Stimulated activated CD4-positive, alpha-beta T cell treated with anti-CD3 and anti-CD28 coated beads, TNF-alpha, amount 100 ng/mL, for 4 hours (primary cell): ENCODE measurements around the gene TDRKH.
"Not testable (repeated sequence)": the region's sequence is repeated elsewhere in the genome, so short reads cannot be mapped to it uniquely, and the experiment has no call there.

Source experiments
- DNase-seq, 3 experiments: peaks; one replicate each; pipeline ENCODE4 v3.0.0-alpha.2; 2020; ENCODE audit warnings: low read depth in 3 of 3

The TDRKH gene

DNA sequence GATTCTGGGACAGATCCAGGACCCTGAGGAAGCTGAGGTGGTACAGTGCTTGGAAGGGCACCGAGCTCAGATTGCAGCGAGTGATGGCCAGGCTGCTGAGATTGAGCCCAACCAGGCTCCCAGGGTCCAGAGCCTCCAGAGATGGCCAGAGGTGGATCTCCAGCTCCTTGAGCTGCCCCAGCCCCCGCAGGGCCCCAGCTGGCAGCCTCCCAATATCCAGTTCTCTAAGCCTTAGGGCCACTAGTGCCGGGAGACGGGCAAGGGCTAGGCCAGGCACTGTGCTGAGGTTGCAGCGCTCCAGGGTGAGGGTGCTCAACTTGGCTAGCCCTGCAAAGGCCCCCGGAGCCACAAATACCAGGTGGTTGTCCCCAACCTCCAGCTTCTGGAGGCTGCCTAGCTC lies 11.5 kb upstream of the TDRKH start:
- no peak for DNase-seq

DNA sequence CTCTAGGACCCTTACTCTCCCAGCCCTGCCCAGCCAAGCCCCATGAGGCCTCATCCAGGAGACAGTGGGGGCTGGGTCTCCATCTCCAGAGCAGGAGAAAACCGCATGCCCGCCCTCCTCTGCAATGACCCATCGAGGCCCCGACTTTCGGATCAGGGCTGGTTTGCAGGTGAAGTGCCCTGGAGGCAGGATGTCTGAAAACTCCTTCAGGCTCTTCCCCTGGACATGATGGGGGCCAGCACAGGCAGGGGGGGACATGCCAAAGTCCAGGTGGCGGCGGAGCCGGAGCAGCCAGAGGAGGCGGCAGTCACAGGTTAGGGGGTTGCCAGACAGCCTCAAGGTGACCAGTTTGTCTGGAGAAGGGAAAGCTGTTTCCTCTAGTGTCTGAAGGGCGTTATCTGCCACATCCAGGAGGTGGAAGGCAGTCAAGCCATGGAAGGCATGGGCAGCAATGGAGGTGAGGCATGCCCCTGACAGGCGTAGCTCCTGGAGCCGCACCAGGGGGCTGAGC lies 11.1 kb upstream of the TDRKH start:
- DNase-seq: no peak

GRCh38 chr1:151800830-151801229 lies 10.5 kb upstream of the TDRKH start:
- DNase-seq: no peak

- no peak for DNase-seq
Observed at GRCh38 chr1:151799179-151800022, 9.1 kb upstream of the TDRKH start.

- no peak for DNase-seq
Observed at GRCh38 chr1:151798571-151798970, 8.3 kb upstream of the TDRKH start.

GRCh38 chr1:151790940-151791651 lies 796 bp upstream of the TDRKH start:
- DNase-seq: no peak

- no peak for DNase-seq
Observed at GRCh38 chr1:151787689-151788088, 2.6 kb downstream of the TDRKH start.

DNA sequence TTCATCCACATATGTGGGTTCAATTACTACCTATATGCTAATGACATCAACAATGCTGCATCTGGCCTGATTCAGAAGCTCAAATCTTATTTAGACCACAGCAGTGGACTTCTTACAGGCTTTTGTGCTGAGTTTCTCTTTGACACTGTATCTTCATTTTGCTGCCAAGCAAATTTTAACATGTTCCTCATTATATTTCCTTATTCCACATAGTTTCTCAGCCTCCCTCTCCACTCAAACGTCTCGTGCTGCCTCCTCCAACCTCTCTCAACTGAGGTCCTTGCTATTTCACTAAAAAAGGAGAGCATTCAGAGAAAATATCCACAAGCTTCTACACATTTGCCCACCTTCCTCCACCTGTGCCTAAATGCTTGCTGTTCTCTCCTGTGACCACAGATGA lies 6.5 kb downstream of the TDRKH start:
- DNase-seq: no peak

DNA sequence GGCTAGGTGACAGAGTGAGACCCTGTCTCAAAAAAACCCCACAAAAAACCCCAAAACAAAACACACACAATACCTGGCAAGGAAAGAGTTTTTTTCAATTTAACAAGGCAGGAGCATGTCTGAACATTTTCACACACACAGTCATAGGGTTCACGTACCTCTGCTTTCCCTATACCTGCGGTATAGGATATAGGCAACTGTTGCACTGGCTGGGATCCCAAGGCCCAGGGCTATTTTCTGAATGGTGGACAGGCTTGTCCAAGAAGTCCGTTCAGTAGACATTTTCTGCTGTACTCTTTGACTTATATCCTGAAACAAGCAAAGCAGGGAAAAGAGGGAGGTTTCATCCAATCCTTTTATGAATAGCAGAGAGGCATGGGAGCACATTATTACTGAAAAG lies 7.6 kb downstream of the TDRKH start:
- no peak for DNase-seq

- DNase-seq: not testable (repeated sequence)
Observed at GRCh38 chr1:151782026-151782425, 8.3 kb downstream of the TDRKH start.

- not testable (repeated sequence) for DNase-seq
Observed at GRCh38 chr1:151780736-151781135, 9.6 kb downstream of the TDRKH start.

DNA sequence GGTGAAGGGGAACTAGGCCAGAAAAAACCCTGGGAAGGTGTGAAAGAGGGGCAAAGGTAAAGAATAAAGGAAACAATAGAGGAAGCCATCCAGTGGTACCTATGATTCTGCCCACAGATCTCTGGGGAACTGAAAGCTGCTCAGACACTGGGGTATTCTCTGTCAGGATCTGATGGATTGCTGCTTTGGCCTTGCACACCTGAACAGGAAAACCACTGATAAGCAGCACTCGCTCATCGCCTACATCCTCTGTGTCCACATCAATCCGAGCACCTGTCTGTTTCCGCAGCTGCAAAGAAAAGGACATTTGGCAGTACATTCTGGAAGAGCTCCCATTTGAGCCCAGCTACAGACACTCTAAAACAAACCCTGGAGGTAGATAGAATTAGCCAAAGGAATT lies 10.4 kb downstream of the TDRKH start:
- DNase-seq: no peak

GRCh38 chr1:151777317-151777716 lies 13.0 kb downstream of the TDRKH start:
- no peak for DNase-seq

GRCh38 chr1:151776665-151777062 lies 13.6 kb downstream of the TDRKH start:
- no peak for DNase-seq

DNA sequence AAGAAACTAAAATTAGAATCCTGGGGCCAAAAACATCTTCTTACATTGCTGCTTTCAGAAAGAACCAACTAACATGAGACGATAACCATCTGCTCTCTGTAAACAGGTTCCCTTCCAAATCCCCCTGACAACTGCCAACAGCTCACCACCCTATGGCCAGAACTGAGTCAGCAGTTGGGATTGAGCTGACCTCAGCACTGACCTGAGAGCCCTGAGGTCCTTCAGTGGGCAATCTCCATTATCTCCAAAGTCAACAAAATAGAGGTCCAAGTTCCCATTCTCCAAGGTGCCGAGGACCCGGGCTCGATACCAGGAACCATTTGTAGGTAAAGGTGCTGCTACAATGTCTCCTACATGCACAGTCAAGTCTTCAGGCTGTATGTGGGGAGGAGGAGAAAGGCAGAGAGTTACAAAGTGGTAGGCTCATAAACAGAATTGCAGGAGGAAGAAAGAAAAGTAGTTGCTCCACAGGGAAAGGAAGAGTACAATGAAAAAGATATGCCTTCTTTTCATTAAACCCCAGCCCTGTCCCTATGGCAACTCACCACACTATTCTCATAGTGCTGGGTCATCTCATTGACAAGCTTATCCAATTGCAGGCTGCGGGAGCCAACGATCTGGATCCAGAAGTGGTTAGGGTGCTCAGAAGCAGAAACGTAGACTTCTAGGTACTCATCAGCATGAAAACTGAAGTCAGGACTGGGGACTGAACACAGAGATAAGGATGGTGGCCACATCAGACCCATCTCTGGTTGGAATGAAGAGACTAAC lies 14.2 kb downstream of the TDRKH start:
- no peak for DNase-seq

DNA sequence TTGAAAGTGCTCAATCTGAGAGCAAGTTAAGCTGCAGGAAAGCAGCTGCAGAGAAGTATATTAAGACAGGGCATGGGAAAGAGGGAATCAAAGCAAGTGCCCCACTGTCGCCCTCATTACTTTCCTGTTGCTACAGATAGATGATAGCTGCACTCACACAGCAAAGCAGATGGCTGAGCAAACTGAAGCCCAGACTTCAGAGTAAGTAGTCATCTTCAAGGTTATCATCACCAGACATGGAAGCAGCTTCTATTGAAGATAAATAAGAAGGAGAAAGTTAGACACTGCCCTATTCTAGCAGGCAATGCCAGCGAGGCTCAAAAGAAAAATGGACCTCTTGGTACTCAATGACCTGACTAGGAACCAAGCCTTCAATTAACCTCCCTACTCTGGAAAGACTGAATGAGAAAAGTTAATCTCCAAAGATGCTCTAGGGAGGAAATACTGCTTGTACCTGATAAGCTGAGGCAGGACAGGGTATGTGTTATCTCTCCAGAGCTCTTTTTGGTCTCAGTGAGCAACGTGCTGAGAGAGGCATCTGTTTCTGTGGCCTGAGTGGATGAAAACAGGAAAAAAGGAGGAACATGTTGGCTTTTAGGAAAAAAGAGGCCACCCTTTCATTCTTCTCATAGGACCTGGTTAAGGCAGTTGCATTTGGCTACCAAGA lies 15.9 kb downstream of the TDRKH start:
- DNase-seq: no peak

DNA sequence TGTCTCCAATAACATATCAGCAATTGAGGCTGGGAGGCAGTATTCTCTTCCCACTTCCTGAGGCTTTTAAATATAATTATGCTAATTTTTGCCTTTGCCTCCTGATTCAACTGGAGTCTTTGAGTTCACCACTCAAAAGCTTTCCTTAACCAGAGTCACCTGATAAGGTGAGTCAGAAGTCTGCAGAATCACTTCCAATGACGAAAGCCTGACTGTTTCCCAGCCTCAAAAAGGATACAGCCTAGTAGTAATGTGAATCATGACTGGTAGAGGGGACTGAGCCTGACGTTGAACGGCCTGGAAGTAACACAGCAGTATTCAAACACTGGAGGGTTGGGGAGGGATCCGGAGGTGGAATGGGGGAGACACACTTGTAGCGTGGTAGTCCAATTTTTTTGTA lies 16.6 kb downstream of the TDRKH start:
- no peak for DNase-seq

DNA sequence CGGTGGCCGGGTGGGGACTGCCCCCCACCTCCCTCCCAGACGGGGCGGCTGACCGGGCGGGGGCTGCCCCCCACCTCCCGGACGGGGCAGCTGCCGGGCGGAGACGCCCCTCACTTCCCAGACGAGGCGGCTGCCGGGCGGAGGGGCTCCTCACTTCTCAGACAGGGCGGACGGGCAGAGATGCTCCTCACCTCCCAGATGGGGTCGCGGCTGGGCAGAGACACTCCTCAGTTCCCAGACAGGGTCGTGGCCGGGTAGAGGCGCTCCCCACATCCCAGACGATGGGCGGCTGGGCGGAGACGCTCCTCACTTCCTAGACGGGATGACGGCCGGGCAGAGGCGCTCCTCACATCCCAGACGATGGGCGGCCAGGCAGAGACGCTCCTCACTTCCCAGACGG lies 21.0 kb downstream of the TDRKH start:
- DNase-seq: not testable (repeated sequence)

- not testable (repeated sequence) for DNase-seq
Observed at GRCh38 chr1:151768351-151769066, 21.8 kb downstream of the TDRKH start.

DNA sequence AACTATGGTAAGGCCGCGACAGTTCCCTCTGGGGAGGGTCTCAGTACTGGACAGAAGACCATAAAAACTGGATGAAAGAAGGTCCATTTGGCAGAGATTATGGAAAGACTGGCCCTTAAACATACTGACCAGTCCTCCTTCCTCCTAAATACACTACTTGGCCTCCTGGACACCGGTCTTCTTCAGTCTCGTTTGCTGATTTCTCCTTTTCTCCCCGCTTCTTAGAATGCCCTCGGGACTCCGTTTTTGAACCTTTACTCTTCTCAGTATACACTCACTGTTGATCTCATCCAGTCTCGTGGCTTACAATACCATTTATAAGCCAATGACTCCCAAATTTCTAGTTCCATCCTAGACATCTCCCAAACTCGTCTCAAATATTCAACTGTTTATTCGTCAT lies 26.3 kb downstream of the TDRKH start:
- no peak for DNase-seq
